ENCODE data around the gene GRK1.

GRCh38 chr13:113630804-113631203 lies 36.2 kb upstream of the GRK1 start:
- TF ChIP-seq CTCF (IDR thresholded peaks at IDR 0.05; ENCODE audit: insufficient read depth, low read depth, low read length) (no peak), EZH2 (IDR thresholded peaks at IDR 0.05; ENCODE audit: insufficient read depth, low read length) (no peak)
